Colonic mucosa (tissue), 4 donors: ENCODE results near the gene MYOD1. TPM values are rescaled to one million over a fixed set of nuclear protein-coding genes. Genes with fewer than 3 reads are reported as not detected.

Experiments used
- DNase-seq: peaks from one replicate; pipeline ENCODE4 v3.0.0-alpha.2; 2020
- H3K27ac ChIP-seq: fragments of 200-600 bp; one replicate; pipeline ENCODE4 v1.8.0; 2021
- H3K27me3 ChIP-seq: fragments of 200-600 bp; one replicate; pipeline ENCODE4 v1.8.0; 2021
- H3K36me3 ChIP-seq: fragments of 200-600 bp; one replicate; pipeline ENCODE4 v1.8.0; 2021
- H3K4me1 ChIP-seq: fragments of 200-600 bp; one replicate; pipeline ENCODE4 v1.8.0; 2021; ENCODE audit warnings: mild to moderate bottlenecking
- H3K4me3 ChIP-seq: fragments of 200-600 bp; one replicate; pipeline ENCODE4 v1.8.0; 2021
- H3K9ac ChIP-seq, 2 donors: one replicate each; pipeline ENCODE4 v1.7.0; 2013; ENCODE audit warnings: control low read depth in 2 of 2, low read depth in 2 of 2, low read length in 2 of 2
- H3K9me3 ChIP-seq: fragments of 200-600 bp; one replicate; pipeline ENCODE4 v1.8.0; 2021
- CTCF ChIP-seq: fragments of 200-600 bp; IDR thresholded peaks from one replicate; pipeline ENCODE4 v1.8.0; 2022; ENCODE audit warnings: antibody characterized with exemption, mild to moderate bottlenecking
- intact Hi-C: fragments of 100-400 bp; cut with DNase I; formaldehyde crosslinking; loops from one replicate; pipeline ENCODE4 v1.14.1; 2022
- total RNA-seq, 2 donors: library from RNA; stranded (reverse); fragmentation: NEBNext Ultra II Directional in 1 of 2; extraction: Animal tissue kit (Norgen Biotek cat#: 25700) in 1 of 2; gene quantifications; one replicate each; pipeline ENCODE4 v1.2.1, GENCODE V29; 2021
- donor health status: healthy.
- donor health status: DM: no; HTN: no; CAD: no.
- donor health status: DM: no; HTN: no; CAD: no.

The MYOD1 gene
- total RNA-seq, 2 donors from 2014 or later, result not detected

GRCh38 chr11:17716807-17717206 lies 2.6 kb upstream of the MYOD1 start:
- H3K27me3 ChIP-seq, result peaks cover 33% of the 10 kb centered on the region
- TF ChIP-seq CTCF, result no peak
- intact Hi-C loops, result no loop called here
- H3K9me3 ChIP-seq, result no peaks in the 10 kb centered on the region
- DNase-seq, result no peak
- no peaks in the 10 kb centered on the region for H3K36me3 ChIP-seq
- no peak overlapping the region for H3K27ac ChIP-seq
- no peaks in the 10 kb centered on the region for H3K4me1 ChIP-seq
- no peak overlapping the region for H3K4me3 ChIP-seq
- no peak overlapping the region for H3K9ac ChIP-seq

- no peak overlapping the region for H3K27ac ChIP-seq
- intact Hi-C loops, result no loop called here
- no peak for DNase-seq
Observed at GRCh38 chr11:17718015-17718414, 1.4 kb upstream of the MYOD1 start.

GRCh38 chr11:17718510-17718962 lies 835 bp upstream of the MYOD1 start:
- intact Hi-C loops, result no loop called here
- H3K27me3 ChIP-seq, result peaks cover 44% of the 10 kb centered on the region
- no peak for TF ChIP-seq CTCF

More at GRCh38 chr11:17718015-17718414, 1.4 kb upstream of the MYOD1 start:
- Histone ChIP-seq H3K36me3 (no peaks in the 10 kb centered on the region), H3K9me3 (no peaks in the 10 kb centered on the region), H3K4me3 (no peak overlapping the region), H3K27me3 (peaks cover 43% of the 10 kb centered on the region), H3K4me1 (no peaks in the 10 kb centered on the region), H3K9ac (no peak overlapping the region)
- no peak for TF ChIP-seq CTCF

GRCh38 chr11:17719938-17720795 lies 796 bp downstream of the MYOD1 start:
- Histone ChIP-seq H3K9me3 (no peaks in the 10 kb centered on the region), H3K4me1 (no peaks in the 10 kb centered on the region), H3K9ac (no peak overlapping the region), H3K27me3 (peaks cover 47% of the 10 kb centered on the region), H3K4me3 (no peak overlapping the region), H3K27ac (no peak overlapping the region), H3K36me3 (no peaks in the 10 kb centered on the region)
- TF ChIP-seq CTCF, result no peak
- intact Hi-C loops, result no loop called here
- DNase-seq, result no peak

More at GRCh38 chr11:17718510-17718962, 835 bp upstream of the MYOD1 start:
- no peak for DNase-seq
- Histone ChIP-seq H3K27ac (no peak overlapping the region), H3K4me1 (no peaks in the 10 kb centered on the region), H3K9ac (no peak overlapping the region), H3K9me3 (no peaks in the 10 kb centered on the region), H3K36me3 (no peaks in the 10 kb centered on the region), H3K4me3 (no peak overlapping the region)

GRCh38 chr11:17720796-17721171 lies 1.4 kb downstream of the MYOD1 start:
- TF ChIP-seq CTCF, result no peak
- no peak overlapping the region for H3K9ac ChIP-seq
- H3K27me3 ChIP-seq, result peaks cover 47% of the 10 kb centered on the region
- no peaks in the 10 kb centered on the region for H3K4me1 ChIP-seq
- intact Hi-C loops, result no loop called here
- no peaks in the 10 kb centered on the region for H3K9me3 ChIP-seq
- no peak for DNase-seq
- no peak overlapping the region for H3K4me3 ChIP-seq
- H3K36me3 ChIP-seq, result no peaks in the 10 kb centered on the region
- no peak overlapping the region for H3K27ac ChIP-seq
